ENCODE results near the gene CXXC5. TPM values are rescaled to one million over a fixed set of nuclear protein-coding genes. Genes with fewer than 3 reads are reported as not detected.
A peak's percentile ranks its signal among the peaks of the same experiment; 100 is the strongest.

The CXXC5 gene
- total RNA-seq, 4 donors from 2014 or later, result 52.3 to 81.8 (median 62.6) TPM

DNA sequence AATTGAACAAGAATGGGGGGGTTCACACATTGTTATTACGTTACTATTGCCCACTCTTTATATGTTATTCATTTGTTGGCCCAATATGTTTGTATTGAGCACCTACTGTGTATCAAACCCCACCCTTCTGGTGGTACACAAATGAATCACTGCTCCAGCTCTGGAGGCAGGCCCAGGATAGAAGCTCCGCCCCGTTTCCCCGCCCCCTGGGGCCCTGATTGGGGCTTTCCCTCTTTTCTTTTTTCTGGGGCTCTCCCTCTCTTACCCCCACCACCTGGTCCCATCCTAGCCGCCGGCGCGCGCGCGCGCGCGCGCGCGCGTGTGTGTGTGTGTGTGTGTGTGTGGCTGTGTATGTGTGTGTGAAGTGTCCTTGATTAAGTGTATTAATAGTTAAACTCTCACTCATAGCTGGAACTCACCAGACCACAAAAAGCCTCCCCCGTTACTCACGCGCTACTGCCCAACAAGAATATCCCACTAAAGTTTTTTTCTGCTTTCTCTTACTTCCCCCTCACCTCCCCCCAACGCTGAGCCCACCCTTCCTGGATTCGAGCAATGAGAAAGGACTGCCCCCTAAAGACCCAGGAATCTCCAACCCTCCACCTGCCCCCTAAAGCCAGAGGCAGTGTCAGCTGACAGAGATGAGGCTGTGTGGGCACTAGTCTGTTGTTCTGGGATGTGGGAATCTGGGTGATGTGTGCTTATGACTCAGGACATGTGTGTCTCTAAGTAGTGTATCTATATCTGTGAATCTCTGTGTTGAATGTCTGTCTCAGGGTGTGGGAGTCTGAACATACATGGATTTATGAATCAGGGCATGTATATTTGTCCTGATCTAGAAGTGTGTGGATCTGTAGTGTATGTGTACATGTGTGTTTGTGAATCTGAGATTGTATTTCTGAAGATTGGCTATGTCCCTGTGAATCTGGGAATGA, 4.0 kb downstream of the CXXC5 start:
- Histone ChIP-seq H3K9me3 (no peaks in the 10 kb centered on the region), H3K4me3 (replicated peaks in 1 of 3) (no peak overlapping the region), H3K27ac (peak overlapping the region; percentile 95 to 99 (median 95)), H3K36me3 (no peaks in the 10 kb centered on the region), H3K4me1 (peaks cover 75% of the 10 kb centered on the region in 2 donors), H3K27me3 (no peaks in the 10 kb centered on the region)
- WGBS, 2 donors, result 7 to 8% methylated on average over 23 of the region's 23 CpGs
- intact Hi-C loops (cut with DNase I), result loop anchor here (2.0 kb wide), 1 partner anchor 15 kb away; no protein-coding TSS in a partner anchor
- TF ChIP-seq, protein P1, sequence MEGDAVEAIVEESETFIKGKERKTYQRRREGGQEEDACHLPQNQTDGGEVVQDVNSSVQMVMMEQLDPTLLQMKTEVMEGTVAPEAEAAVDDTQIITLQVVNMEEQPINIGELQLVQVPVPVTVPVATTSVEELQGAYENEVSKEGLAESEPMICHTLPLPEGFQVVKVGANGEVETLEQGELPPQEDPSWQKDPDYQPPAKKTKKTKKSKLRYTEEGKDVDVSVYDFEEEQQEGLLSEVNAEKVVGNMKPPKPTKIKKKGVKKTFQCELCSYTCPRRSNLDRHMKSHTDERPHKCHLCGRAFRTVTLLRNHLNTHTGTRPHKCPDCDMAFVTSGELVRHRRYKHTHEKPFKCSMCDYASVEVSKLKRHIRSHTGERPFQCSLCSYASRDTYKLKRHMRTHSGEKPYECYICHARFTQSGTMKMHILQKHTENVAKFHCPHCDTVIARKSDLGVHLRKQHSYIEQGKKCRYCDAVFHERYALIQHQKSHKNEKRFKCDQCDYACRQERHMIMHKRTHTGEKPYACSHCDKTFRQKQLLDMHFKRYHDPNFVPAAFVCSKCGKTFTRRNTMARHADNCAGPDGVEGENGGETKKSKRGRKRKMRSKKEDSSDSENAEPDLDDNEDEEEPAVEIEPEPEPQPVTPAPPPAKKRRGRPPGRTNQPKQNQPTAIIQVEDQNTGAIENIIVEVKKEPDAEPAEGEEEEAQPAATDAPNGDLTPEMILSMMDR (IDR thresholded peaks at IDR 0.05), result no peak
- TF ChIP-seq POLR2A (IDR thresholded peaks at IDR 0.05), result peak in 1 of 2 donors; percentile 27
- peak; percentile 86 to 89 for DNase-seq

DNA sequence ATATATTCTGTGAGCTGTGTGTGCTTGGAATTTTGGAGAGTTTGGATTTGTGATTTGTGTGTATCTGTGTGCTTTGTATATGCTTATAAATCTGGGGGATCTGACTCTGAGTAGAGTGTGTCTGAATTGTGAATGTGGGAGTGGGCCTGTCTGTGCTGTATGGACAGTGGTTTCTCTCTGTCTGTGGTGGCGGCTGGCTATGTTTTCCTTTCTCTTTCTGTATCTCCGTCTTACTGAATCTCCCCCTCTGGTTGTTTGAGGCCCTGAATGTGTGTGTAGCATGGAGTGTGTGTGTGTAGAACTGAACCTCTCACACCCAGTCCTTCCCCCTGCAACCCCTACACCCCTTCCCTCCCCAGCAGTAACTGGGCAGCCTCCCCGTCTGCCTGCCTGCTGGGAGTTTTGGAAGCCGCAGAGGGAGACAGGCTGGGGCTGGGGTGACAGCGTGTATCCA, 4.7 kb downstream of the CXXC5 start:
- no peak overlapping the region for H3K4me3 ChIP-seq (replicated peaks in 1 of 3)
- WGBS, 2 donors, result 51 to 53% methylated on average over 5 of the region's 5 CpGs
- intact Hi-C loops (cut with DNase I), result no loop called here
- H3K9me3 ChIP-seq, result no peaks in the 10 kb centered on the region
- TF ChIP-seq, protein P1 (IDR thresholded peaks at IDR 0.05), result no peak
- no peak for TF ChIP-seq POLR2A (IDR thresholded peaks at IDR 0.05)
- no peaks in the 10 kb centered on the region for H3K27me3 ChIP-seq
- no peak for DNase-seq
- peaks cover 76 to 78% of the 10 kb centered on the region in 2 donors for H3K4me1 ChIP-seq
- no peaks in the 10 kb centered on the region for H3K36me3 ChIP-seq
- H3K27ac ChIP-seq, result peak overlapping the region; percentile 95 to 99 (median 95)

DNA sequence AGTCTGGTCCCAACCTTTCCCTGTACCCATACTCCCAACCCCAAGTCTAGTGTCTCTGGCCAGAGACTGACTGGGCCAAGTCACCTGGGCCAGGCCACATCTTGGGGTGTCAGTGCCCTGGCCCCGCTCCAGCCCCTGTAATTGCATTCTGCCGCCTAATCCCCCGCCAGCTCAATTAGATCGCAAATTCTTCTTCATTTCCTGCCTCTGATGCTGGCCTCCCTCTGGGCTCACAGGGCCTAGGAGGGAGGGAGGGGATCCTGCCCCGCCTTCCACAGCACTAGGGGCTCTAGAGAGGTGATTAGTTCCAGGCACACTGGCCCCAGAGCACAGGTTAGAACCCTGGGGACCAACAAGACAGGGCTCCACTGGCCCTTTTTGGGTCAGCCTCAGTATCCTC, 5.5 kb downstream of the CXXC5 start:
- Histone ChIP-seq H3K9me3 (no peaks in the 10 kb centered on the region), H3K36me3 (no peaks in the 10 kb centered on the region), H3K4me1 (peaks cover 83 to 84% of the 10 kb centered on the region in 2 donors), H3K27me3 (no peaks in the 10 kb centered on the region), H3K4me3 (replicated peaks in 1 of 3) (no peak overlapping the region), H3K27ac (peak overlapping the region; percentile 95 to 99 (median 95))
- intact Hi-C loops (cut with DNase I), result no loop called here
- no peak for TF ChIP-seq POLR2A (IDR thresholded peaks at IDR 0.05)
- TF ChIP-seq, protein P1 (IDR thresholded peaks at IDR 0.05), result no peak
- WGBS, 2 donors, result 88 to 92% methylated on average over 5 of the region's 5 CpGs
- no peak for DNase-seq

DNA sequence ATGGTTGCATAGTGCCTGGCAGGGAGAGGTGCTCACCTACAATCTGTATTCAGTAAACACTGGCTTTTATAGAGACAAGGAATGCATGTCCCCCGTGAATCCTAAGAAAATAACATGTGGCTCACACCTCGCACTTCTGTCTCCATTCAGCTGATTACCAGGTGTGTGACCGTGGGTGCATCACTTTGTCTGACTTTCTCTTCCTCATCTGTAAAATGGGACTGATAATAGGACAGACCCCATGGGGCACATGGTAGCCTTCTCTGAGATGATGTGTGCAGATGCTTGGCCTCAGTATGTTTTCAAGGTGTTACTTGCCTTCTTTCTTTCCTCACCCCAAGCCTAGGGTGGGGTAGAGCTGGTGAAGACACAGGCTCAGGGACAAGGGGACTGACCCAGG, 6.3 kb downstream of the CXXC5 start:
- no peaks in the 10 kb centered on the region for H3K9me3 ChIP-seq
- no peaks in the 10 kb centered on the region for H3K36me3 ChIP-seq
- intact Hi-C loops (cut with DNase I), result no loop called here
- 56 to 60% methylated on average over 3 of the region's 3 CpGs for WGBS, 2 donors
- H3K27ac ChIP-seq, result peak overlapping the region; percentile 95 to 99 (median 95)
- DNase-seq, result no peak
- no peaks in the 10 kb centered on the region for H3K27me3 ChIP-seq
- no peak overlapping the region for H3K4me3 ChIP-seq (replicated peaks in 1 of 3)
- TF ChIP-seq POLR2A (IDR thresholded peaks at IDR 0.05), result no peak
- TF ChIP-seq, protein P1 (IDR thresholded peaks at IDR 0.05), result no peak
- H3K4me1 ChIP-seq, result peaks cover 92 to 93% of the 10 kb centered on the region in 2 donors
